Suprapubic skin (tissue), 4 donors: ENCODE measurements around the gene MECR. TPM values are rescaled to one million over a fixed set of nuclear protein-coding genes. Genes with fewer than 3 reads are reported as not detected.

ENCODE experiments used
- DNase-seq, 2 donors: peaks; one replicate each; pipeline ENCODE4 v3.0.0-alpha.2; 2019; ENCODE audit warnings: low spot score in 2 of 2
- H3K27ac ChIP-seq: fragments of 200-600 bp; sonication (generic); one replicate; pipeline ENCODE4 v1.5.1; 2019
- H3K27me3 ChIP-seq: fragments of 200-600 bp; sonication (generic); one replicate; pipeline ENCODE4 v1.5.1; 2019
- H3K36me3 ChIP-seq: fragments of 200-600 bp; sonication (generic); one replicate; pipeline ENCODE4 v1.5.1; 2019
- H3K4me1 ChIP-seq: fragments of 200-600 bp; sonication (generic); one replicate; pipeline ENCODE4 v1.5.1; 2019
- H3K4me3 ChIP-seq: fragments of 200-600 bp; sonication (generic); one replicate; pipeline ENCODE4 v1.5.1; 2019; ENCODE audit warnings: mild to moderate bottlenecking
- H3K9me3 ChIP-seq: fragments of 200-600 bp; sonication (generic); one replicate; pipeline ENCODE4 v1.5.1; 2019
- EP300 ChIP-seq: sonication (generic); formaldehyde crosslinking; IDR thresholded peaks from one replicate; pipeline ENCODE4 v1.6.1; 2017; ENCODE audit warnings: antibody characterized with exemption
- POLR2A ChIP-seq, 2 donors: fragments of 450-650 bp; IDR thresholded peaks; one replicate each; pipeline ENCODE4 v1.6.1; 2017; ENCODE audit warnings: antibody characterized with exemption in 2 of 2, mild to moderate bottlenecking in 2 of 2, moderate library complexity in 2 of 2
- POLR2AphosphoS5 ChIP-seq, 3 donors: sonication (generic); formaldehyde crosslinking; IDR thresholded peaks; one replicate each; pipeline ENCODE4 v1.6.1; 2017; ENCODE audit warnings: antibody characterized with exemption in 3 of 3
- WGBS: methylation state at CpG from one replicate; pipeline ENCODE4 v1.1.5; 2018; 5-methylcytosine and 5-hydroxymethylcytosine counted together
- total RNA-seq, 4 donors: library from RNA; depleted of rRNA; stranded (reverse); fragments of >200 nt; gene quantifications; one replicate each; pipeline ENCODE4 v1.1.0, GENCODE V29; 2016
- TF ChIP-seq, protein P1 (sequence below), 2 donors: fragments of 200-600 bp in 1 of 2; fragments of 450-650 bp in 1 of 2; sonication (generic) in 1 of 2; IDR thresholded peaks; one replicate each; pipeline ENCODE4 v1.5.1; 2016 to 2019; ENCODE audit warnings: antibody characterized with exemption in 2 of 2, mild to moderate bottlenecking in 1 of 2, moderate library complexity in 1 of 2

MECR gene
- total RNA-seq, 4 donors from 2014 or later, result 23.1 to 39.3 (median 33.6) TPM

DNA sequence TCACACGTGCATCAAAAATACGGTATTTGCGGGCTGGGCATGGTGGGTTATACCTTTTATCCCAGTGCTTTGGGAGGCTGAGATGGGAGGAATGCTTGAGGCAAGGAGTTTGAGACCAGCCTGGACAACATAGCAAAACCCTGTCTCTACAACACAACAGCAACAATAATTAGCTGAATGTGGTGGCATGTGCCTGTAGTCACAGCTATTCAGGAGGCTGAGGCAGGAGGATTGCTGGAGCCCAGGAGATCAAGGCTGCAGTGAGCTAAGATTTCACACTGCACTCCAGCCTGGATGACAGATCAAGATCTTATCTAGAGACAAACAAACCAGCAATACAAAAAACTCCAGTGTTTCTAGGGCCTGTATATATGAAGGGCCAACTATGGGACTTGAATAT, 36.2 kb upstream of the MECR start:
- Histone ChIP-seq H3K27me3 (no peaks in the 10 kb centered on the region), H3K4me3 (no peak overlapping the region), H3K36me3 (no peaks in the 10 kb centered on the region), H3K27ac (no peak overlapping the region), H3K9me3 (no peaks in the 10 kb centered on the region), H3K4me1 (peaks cover 7% of the 10 kb centered on the region)
- DNase-seq, result no peak
- 97% methylated on average over 3 of the region's 3 CpGs for WGBS
- TF ChIP-seq POLR2A (IDR thresholded peaks at IDR 0.05), result no peak
- TF ChIP-seq, protein P1, sequence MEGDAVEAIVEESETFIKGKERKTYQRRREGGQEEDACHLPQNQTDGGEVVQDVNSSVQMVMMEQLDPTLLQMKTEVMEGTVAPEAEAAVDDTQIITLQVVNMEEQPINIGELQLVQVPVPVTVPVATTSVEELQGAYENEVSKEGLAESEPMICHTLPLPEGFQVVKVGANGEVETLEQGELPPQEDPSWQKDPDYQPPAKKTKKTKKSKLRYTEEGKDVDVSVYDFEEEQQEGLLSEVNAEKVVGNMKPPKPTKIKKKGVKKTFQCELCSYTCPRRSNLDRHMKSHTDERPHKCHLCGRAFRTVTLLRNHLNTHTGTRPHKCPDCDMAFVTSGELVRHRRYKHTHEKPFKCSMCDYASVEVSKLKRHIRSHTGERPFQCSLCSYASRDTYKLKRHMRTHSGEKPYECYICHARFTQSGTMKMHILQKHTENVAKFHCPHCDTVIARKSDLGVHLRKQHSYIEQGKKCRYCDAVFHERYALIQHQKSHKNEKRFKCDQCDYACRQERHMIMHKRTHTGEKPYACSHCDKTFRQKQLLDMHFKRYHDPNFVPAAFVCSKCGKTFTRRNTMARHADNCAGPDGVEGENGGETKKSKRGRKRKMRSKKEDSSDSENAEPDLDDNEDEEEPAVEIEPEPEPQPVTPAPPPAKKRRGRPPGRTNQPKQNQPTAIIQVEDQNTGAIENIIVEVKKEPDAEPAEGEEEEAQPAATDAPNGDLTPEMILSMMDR (IDR thresholded peaks at IDR 0.05), result no peak
- no peak for TF ChIP-seq POLR2AphosphoS5 (IDR thresholded peaks at IDR 0.05)
- no peak for TF ChIP-seq EP300

DNA sequence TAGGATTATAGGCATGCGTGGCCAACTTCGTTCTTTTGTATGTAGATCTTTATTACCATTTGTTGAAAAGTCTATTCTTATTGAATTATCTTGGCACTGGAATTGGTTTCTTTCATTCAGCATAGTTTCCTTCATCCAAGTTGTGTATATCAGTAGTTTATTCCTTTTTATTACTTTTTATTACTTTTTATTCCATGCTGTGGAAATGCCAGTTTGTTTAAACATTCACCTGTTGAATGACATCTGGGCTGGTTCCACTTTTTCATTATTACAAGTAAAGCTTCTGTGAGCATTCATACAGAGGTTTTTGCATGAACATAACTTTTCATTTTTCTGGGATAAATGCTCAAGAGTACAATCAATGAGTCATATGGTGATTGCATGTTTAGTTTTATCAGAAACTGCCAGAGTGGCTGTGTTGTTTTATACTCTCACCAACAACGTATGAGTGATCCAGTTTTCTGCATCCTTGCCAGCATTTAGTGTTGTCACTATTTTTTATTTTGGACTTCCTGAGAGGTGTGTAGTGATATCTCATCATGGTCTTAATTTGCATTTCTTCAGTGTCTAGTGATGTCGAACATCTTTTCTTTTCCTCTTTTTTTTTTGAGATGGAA, 34.1 kb upstream of the MECR start:
- Histone ChIP-seq H3K36me3 (no peaks in the 10 kb centered on the region), H3K4me3 (no peak overlapping the region), H3K9me3 (no peaks in the 10 kb centered on the region), H3K27ac (no peak overlapping the region), H3K4me1 (peaks cover 8% of the 10 kb centered on the region), H3K27me3 (peaks cover 8% of the 10 kb centered on the region)
- no peak for DNase-seq
- WGBS, result 77% methylated on average over 4 of the region's 4 CpGs
- TF ChIP-seq, protein P1 (IDR thresholded peaks at IDR 0.05), result no peak
- TF ChIP-seq POLR2AphosphoS5 (IDR thresholded peaks at IDR 0.05) (no peak), POLR2A (IDR thresholded peaks at IDR 0.05) (no peak), EP300 (no peak)

DNA sequence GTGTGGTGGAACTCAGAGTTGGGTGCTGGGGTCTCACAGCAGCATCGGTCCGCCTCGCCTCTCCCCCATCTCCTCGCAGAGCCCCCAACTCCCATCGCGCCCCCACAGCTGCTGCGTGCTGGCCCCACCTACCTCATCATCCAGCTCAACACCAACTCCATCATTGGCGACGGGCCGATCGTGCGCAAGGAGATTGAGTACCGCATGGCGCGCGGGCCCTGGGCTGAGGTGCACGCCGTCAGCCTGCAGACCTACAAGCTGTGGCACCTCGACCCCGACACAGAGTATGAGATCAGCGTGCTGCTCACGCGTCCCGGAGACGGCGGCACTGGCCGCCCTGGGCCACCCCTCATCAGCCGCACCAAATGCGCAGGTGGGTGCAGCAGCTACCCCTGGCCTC, 29.8 kb upstream of the MECR start:
- H3K4me1 ChIP-seq, result peaks cover 18% of the 10 kb centered on the region
- DNase-seq, result no peak
- no peak overlapping the region for H3K27ac ChIP-seq
- H3K4me3 ChIP-seq, result no peak overlapping the region
- WGBS, result 60% methylated on average over 17 of the region's 29 CpGs
- H3K9me3 ChIP-seq, result no peaks in the 10 kb centered on the region
- TF ChIP-seq EP300, result no peak
- TF ChIP-seq, protein P1 (IDR thresholded peaks at IDR 0.05), result no peak
- TF ChIP-seq POLR2AphosphoS5 (IDR thresholded peaks at IDR 0.05), result no peak
- no peak for TF ChIP-seq POLR2A (IDR thresholded peaks at IDR 0.05)
- no peaks in the 10 kb centered on the region for H3K36me3 ChIP-seq
- H3K27me3 ChIP-seq, result peaks cover 27% of the 10 kb centered on the region

DNA sequence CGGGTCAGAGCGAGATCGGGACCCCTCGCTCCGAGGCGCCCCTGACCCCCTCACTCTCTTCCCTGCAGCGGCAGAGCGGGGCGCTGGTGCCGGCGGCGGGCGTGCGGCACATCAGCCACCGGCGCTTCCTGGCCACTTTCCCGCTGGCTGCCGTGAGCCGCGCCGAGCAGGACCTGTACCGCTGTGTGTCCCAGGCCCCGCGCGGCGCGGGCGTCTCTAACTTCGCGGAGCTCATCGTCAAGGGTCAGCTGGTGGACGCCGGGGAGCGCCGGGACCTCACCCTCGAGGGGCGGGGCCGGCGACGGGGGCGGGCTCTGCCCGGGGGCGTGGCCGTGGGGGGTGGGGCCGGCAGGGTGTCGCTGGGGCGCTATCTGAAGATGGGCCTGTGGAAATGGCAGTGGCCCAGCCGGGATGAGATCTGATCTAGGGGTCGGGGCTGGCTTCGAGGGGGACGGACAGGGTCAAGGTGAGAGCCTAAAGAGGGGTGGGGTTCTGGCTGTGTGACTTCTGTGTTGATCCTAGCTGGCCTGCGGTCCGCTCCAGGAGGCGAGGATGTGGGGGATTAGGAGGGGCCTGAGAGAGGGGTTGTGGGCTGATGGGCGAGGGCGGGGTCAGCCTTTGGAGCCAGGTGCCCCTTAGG, 29.2 kb upstream of the MECR start:
- H3K4me3 ChIP-seq, result peak overlapping the region; percentile 55
- no peak overlapping the region for H3K27ac ChIP-seq
- WGBS, result 14% methylated on average over 16 of the region's 56 CpGs
- TF ChIP-seq POLR2A (IDR thresholded peaks at IDR 0.05) (no peak), POLR2AphosphoS5 (IDR thresholded peaks at IDR 0.05) (no peak), EP300 (no peak)
- TF ChIP-seq, protein P1 (IDR thresholded peaks at IDR 0.05), result no peak
- no peaks in the 10 kb centered on the region for H3K36me3 ChIP-seq
- H3K27me3 ChIP-seq, result peaks cover 27% of the 10 kb centered on the region
- H3K9me3 ChIP-seq, result no peaks in the 10 kb centered on the region
- DNase-seq, result peak in 1 of 2 donors; percentile 75
- H3K4me1 ChIP-seq, result peaks cover 18% of the 10 kb centered on the region

DNA sequence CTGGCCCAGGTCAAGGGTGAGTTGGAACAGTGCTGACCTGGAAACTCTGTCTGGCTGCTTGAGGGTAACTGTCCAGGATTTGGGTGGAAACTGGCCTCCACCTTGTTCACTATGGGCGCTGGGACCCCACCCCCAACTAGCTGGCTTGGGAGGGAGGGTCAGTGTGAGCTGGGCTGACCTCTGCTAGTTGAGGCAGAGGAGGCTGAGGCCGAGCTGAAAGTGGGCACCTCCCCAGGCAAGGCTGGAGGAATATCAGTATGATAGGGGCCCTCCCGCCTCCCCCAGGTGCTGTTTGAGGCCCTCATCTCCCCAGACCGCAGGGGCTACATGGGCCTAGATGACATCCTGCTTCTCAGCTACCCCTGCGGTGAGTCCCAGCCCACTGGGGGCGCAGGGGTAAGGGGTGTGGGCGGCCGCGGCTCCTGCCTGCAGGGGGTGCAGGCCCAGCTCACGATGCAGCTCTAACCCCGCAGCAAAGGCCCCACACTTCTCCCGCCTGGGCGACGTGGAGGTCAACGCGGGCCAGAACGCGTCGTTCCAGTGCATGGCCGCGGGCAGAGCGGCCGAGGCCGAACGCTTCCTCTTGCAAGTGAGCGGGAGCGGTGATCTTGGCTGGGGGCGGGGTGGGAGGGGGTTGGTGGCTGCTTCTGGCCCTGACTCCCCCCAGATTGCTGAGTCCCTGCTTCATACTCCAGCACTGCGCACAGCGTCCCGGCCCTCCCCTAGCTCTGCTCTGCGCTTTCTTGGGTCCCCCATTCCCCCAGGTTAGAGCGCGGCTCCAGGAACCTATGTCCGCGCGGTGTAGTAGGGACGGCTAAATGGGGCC, 28.5 kb upstream of the MECR start:
- Histone ChIP-seq H3K27ac (no peak overlapping the region), H3K4me3 (peak overlapping the region; percentile 55)
- 13% methylated on average over 10 of the region's 38 CpGs for WGBS

More for the DNA sequence above, 28.5 kb upstream of the MECR start:
- no peaks in the 10 kb centered on the region for H3K36me3 ChIP-seq
- peaks cover 27% of the 10 kb centered on the region for H3K27me3 ChIP-seq
- peaks cover 18% of the 10 kb centered on the region for H3K4me1 ChIP-seq
- TF ChIP-seq EP300 (no peak), POLR2AphosphoS5 (IDR thresholded peaks at IDR 0.05) (no peak), POLR2A (IDR thresholded peaks at IDR 0.05) (no peak)
- TF ChIP-seq, protein P1 (IDR thresholded peaks at IDR 0.05), result no peak
- H3K9me3 ChIP-seq, result no peaks in the 10 kb centered on the region
- no peak for DNase-seq
